Ammon's horn (tissue), 1 donor: ENCODE results near the gene COL20A1.
"Not testable (repeated sequence)": the region's sequence is repeated elsewhere in the genome, so short reads cannot be mapped to it uniquely, and the experiment has no call there.

ENCODE experiments used
- DNase-seq: peaks from one replicate; pipeline ENCODE4 v3.0.0-alpha.2; 2016; ENCODE audit warnings: low spot score

Gene COL20A1

GRCh38 chr20:63292904-63293303, at the start of gene COL20A1:
Gene COL20A1 (plus strand): TSS chr20:63293186. CDS start chr20:63295108, 1,922 bp downstream.
- no peak for DNase-seq

DNA sequence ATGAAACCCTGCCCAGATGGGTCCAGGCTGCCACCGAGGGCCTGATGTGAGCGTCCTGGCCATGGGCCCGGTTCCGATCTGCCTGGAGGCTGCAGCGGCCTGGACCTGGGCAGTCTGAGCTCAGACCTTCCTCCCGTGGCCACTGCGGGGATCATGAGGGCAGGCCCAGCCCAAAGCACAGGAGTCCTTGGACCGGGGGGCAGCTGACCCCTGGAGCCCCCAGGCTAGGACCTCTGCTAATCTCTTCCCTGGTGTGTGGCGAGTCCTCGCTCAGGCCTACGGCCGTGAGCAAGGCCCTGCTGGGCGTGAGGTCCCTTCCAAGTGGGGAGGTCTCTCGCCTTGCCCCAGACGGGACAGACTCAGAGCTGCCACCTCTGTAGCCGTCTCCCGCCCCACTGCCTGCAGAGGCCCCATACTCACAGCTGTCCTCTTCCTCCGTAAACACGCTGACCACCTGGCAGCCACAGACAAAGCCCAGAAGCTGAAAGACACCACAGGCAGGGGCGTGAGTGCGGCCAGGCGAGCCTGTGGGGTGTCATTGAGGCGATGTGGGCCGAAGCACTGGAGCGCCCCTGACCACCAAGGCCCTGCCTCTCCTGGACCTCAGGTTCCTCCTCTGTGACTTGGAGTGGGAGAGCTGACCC, 49.3 kb upstream of the COL20A1 start:
- DNase-seq = no peak

DNA sequence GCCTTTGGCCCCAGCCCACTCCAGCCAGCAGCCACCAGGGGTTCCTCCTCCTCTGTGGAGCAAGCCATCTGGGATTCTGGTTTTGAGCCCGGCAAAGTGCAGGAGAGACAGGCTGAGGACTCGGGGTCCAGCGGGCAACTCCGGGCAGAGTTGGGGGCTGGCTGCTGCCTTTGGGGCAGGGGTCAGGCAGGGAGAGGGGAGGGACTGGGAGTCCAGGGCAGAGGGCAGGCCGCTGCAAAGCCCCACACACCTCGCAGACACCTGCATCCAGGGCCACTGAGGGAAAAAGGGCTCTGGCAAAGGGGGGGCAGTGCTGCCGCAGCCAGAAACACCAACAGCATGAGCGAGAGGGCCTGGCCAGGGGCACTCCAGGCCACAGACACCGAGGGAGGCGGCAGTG, 48.5 kb upstream of the COL20A1 start:
- DNase-seq = no peak

- peak; percentile 36 for DNase-seq
These were observed 46.3 kb upstream of the COL20A1 start for GRCh38 chr20:63246490-63247288.

DNA sequence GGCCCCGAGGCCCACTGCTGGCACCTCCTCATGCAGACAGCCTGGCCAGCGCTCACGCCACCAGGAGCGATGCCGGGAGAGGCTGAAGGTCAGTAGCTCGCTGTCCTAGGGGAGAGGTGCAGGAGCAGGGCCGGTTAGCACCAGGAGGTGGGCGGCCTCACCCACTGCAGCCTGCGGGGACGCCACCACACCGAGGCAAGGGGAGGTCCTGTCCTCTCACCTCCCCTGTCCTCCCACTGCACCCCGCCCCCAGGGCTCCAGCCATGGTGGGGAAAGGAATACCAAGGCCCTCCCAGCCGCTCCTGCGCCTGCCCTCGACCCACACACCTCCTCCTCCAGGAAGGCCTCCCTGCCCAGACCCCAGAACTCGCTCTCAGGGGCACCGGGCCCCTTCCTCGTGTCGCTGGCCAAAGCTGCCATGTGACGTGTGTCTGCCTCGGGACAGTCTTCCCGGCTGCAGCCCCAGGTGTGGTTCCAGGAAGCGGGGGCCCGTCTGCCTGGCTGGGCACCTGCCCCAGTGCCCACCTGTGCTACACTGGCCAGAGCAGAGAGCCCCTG, 45.2 kb upstream of the COL20A1 start:
- no peak for DNase-seq

DNA sequence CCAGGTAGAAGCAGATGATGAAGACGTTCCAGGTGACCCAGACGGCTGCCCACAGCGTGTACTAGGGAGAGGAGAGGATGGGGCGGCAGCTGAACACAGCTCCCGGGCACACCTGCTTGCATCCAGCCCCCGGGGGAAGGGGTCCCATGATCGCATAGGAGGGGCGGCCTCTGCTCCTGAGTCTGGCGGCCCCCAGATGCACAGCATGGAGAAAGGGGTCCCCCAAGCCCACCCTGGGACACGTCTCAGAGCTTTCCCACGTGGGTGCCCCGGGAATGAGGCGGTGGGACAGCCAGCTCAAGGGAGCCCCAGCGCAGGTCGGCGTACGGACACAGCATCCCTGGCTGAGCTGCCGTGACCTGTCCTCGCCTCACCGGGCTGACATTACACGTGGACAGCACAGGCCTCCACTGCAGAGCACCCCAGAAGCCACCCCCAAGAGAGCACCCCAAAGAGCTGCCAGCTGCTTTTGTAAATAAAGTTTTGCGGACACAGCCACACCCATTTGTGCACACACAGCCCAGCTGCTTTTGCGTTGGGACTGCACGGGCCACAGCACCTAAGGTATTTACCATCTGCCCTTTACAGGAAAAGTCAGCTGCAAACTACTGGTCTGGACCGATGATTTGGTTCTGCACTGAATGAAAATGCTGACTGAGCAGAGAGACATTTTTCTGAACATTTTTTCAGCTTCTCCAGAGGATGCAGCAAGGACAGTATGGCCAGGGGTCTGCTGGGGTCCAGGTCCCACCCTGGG, 44.0 kb upstream of the COL20A1 start:
- no peak for DNase-seq

DNA sequence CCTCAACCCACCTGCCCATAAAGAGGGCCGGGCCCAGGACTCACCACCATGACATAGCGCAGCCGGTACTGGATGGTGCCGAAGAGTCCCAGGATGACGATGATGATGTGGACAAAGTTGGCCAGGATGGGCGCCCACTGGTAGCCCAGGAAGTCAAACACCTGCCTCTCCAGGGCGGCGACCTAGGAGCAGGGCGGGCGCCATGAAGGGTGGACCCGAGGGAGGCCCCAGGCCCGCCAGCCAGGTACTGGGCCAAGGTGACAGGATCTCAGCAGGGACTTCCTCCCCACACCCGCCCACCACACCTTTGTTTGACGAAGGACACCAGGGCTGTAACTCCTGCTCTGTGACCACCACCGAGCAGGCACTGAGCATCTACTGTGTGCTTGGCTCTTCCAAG, 43.1 kb upstream of the COL20A1 start:
- DNase-seq = no peak

GRCh38 chr20:63251350-63251749, 41.6 kb upstream of the COL20A1 start:
- DNase-seq = not testable (repeated sequence)

DNA sequence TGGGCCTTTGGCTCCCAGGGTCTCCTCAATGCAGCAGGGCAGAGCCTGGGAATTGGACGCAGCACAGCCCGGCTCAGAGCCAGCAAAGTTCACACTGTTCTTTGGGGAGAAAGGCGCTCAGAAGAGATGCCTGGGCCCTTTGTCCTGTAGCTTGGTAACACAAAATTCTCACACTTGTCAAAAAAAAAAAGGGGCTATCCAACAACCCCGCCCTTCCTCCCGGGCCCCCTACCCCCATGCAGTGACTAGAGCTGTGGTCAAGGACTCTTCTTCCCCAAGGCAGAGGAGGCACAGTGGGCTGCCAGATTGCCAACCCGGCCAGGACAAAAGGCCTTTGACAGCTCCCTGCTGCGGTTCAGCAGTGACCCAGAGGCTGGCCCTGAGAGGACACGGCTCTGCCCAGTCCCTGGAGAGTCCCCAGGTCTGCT, 40.7 kb upstream of the COL20A1 start:
- DNase-seq = peak; percentile 70

- DNase-seq = no peak
These were observed 39.9 kb upstream of the COL20A1 start for GRCh38 chr20:63253065-63253437.

DNA sequence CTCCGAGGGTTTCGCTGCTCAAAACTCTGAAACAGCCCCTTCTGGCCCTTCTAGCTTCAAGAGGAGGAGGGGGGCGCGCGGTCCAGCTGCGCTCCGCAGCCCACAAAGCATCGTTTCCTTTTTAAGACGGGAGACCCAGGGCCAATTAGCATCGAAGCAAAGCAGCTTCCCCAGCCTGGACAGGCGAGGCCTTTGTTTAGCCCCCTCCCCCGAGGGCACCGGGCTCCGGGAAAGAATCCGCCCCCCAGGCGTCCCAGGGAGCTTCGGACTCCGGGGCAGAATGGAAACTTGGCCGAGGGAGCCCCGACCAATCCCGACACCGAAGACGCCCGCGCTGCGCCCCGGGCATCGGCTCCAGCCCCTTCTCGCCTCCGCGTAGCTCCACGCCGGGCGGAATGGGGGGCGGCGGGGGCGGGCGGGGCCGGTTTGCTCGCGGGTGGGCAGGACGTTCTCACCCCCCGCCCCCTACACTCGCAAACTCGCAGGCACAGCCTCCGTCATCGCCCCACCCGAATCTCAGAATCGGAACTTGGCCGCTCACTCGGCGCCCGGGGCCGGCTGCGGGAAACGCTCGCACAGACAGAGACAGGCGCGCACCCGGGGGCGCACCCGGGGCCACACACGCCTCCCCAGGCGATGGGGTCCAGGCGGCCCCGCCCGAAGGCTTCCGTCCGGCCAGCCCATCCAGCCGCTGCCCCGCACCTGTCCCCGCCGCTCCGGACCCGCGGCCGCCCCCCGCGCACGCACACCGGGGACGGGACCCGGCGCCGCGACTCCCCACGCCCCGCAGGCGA, 39.4 kb upstream of the COL20A1 start:
- DNase-seq = peak; percentile 39

DNA sequence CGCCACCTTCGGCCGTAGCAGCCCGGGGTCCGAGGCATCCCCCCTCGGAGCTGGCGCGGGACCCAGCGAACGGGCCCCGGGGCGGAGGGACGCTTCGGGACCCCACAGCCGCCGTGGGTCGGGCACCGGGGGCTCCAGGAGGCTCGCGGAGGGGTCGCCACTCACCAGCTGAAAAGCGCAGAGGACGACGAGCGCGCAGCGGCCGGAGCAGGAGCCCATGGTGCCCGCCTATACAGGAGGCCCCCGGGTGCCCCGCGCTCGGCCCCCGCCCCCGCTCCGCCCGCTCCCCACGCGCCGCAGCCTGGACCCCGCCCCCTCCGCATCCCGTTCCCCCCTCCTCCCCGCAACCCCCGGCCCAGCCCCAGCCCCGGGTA, 38.8 kb upstream of the COL20A1 start, which contains the start of gene NKAIN4:
Gene NKAIN4 (minus strand): TSS at position 232 of the 374 bp plus-strand sequence. CDS start 13 bp downstream, at position 219.
- DNase-seq = no peak

DNA sequence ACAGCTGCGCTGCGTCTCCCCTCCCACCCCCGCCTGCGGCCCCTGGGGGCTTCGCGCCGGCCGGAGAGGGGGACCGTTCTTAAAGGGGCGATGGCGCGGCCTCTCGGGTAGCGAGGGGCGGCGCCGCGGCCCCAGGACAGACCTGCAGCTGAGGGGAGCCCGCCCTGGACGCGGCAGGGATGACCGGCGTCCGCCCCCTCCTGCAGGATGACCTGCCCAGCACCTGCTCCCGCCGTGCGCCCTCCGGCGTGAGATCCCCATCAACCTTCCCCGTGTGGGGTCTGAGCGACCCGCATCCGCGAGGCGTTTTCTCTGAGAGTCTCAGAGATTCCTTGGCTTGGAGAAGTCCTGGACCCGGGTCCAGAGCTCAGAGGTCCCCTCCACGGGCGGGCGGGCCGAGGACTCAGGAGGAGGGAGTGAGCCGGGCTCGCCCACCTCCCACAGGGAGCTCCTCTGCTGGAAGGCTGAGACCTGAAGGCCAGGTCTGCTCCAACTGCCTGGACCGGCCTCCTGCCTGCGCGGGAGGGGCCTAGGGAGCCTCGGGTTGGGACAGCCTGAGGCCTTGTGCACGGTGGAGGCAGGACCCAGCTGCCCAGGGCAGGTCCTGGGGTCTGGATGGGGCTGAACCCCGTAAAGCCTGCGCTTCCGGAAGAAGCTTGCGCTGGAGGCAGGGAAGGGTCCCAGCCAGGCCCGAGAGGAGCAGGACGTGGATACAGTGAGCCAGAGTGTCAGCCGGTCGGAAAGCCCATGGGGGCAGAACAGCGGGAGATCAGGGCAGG, 38.2 kb upstream of the COL20A1 start:
- no peak for DNase-seq

DNA sequence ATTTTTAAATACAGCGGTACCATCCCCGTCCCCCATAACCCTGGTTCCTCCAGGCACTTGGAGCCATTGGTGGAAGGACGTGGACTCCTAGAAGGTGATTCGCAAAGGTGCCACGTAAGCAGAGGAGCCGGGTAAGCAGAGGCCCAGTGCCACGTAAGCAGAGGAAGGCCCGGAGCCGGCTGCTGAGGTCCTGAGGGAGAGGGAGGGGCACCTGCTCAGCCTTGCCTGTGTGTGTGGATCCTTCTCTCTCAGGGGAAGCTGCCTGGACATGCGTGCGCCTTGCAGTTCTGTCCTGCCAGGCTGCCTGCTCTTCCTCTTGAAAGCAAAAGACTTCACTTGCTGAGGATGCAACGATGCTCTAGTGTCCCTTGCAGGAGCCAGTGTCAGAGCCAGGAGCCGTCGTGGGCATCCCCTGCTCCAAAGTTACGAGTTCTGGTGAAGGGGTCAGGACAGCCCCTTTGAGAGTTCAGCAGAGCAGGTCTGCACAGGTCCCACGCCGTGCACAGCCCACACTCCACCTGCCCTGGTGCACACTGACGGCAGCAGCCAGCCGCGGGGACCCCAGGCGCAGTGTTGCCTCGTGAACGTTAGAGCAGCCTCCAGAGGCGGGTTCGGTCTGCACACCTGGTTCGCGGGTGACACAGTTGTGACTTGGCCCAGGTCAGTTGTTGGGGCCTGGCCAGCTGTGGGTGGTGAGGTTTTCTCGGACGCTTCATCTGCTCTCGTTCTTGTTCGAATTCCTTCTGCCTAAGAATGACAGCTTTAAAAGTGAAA, 36.9 kb upstream of the COL20A1 start:
- no peak for DNase-seq

DNA sequence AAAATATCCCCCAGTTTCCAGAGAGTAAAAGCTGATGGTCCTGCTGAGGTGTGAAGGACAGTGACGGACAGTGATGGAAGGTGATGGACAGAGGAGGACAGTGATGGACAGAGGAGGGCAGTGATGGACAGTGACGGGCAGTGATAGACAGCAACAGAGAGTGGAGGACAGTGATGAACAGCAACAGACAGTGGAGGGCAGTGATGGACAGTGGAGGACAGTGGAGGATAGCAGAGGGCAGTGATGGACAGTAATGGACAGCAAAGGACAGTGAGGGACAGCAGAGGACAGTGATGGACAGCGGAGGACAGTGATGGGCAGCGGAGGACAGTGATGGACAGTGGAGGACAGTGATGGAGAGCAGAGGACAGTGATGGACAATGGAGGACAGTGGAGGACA, 36.0 kb upstream of the COL20A1 start:
- DNase-seq = no peak

GRCh38 chr20:63257629-63258028, 35.4 kb upstream of the COL20A1 start:
- no peak for DNase-seq

DNA sequence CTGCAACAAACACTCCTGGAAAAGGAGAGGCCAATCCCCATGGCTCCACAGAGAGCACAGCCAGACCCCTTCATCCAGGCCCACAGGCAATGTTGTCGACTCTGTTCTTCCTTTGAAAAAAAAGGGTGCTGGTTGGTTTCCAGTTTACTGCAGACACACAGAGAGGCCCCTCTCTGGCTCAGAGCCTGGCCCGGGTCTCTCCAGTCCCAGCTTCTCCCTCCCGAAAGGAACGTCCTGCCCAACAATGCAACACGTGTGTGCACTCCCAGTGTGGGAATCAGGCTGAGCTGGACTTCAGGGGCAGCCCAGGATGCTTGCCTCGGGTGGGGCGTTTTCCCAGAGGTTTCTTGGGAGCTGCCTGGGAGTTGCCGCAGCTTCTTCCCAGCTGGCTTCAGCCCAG, 34.2 kb upstream of the COL20A1 start:
- DNase-seq = no peak

GRCh38 chr20:63259734-63260460, 33.1 kb upstream of the COL20A1 start:
- DNase-seq = no peak

GRCh38 chr20:63260521-63260920, 32.5 kb upstream of the COL20A1 start:
- no peak for DNase-seq
